K562 (cell line): ENCODE data around the gene KIF19. TPM values are rescaled to one million over a fixed set of nuclear protein-coding genes. Genes with fewer than 3 reads are reported as not detected.

Source experiments
- ATAC-seq: fragments of 200-7000 bp; cut with Tn5 transposase; 3 replicates; pipeline ENCODE4 v1.9.1; 2020; ENCODE audit warnings: moderate library complexity
- BruUV-seq: library from RNA; stranded (reverse); fragments of 400-500 nt; replicated peaks from 2 replicates; lab custom pipeline; 2021; lab: Mats Ljungman, UMichigan
- CTCF ChIA-PET: fragments of 300-600 bp; formaldehyde crosslinking; extraction: SDS; loops from one replicate; lab custom pipeline; 2021; ENCODE audit warnings: low intra/inter-chr PET ratio; lab: Yijun Ruan, JAX
- POLR2A ChIA-PET: fragments of 300-600, 350-650 bp; sonication (Branson Sonifier 250); formaldehyde crosslinking; extraction: SDS; loops from one replicate; lab custom pipeline; 2021; ENCODE audit warnings: antibody characterized with exemption, inconsistent platforms; lab: Yijun Ruan, JAX
- DNase-seq, 4 experiments: peaks; one replicate each; pipeline versions ENCODE4 v3.0.0 to v3.0.0-alpha.2; 2011 to 2018; ENCODE audit warnings: low spot score in 3 of 4, mixed read lengths in 3 of 4; ENCODE audit errors: extremely low read depth in 1 of 4
- FAIRE-seq: peaks from 2 replicates; lab custom pipeline; 2011; peaks lifted over from hg19 to GRCh38; lab: Jason Lieb, UNC
- H2AFZ ChIP-seq: 2 replicates; pipeline ENCODE4 v1.6.0; 2011; ENCODE audit warnings: low read depth, low read length, control low read depth, inconsistent platforms
- H3K27ac ChIP-seq: fragments of 200-600 bp; 3 replicates; pipeline ENCODE4 v1.8.0; 2011; ENCODE audit warnings: low read depth, mild to moderate bottlenecking, control low read depth, inconsistent platforms, low read length, moderate library complexity, mixed read lengths; ENCODE audit errors: extremely low read depth
- H3K27me3 ChIP-seq, 2 experiments: fragments of 300-600 bp in 1 of 2; 2 replicates in 1 of 2; 3 replicates in 1 of 2; pipeline versions ENCODE4 v1.6.0 to v1.8.0; 2011; ENCODE audit warnings: inconsistent platforms in 2 of 2, low read length in 2 of 2, mild to moderate bottlenecking in 1 of 2, mixed read lengths in 1 of 2, moderate library complexity in 1 of 2; ENCODE audit not compliant: control insufficient read depth in 2 of 2, insufficient read depth in 2 of 2
- H3K36me3 ChIP-seq: fragments of 300-600 bp; 3 replicates; pipeline ENCODE4 v1.8.0; 2011; ENCODE audit warnings: mild to moderate bottlenecking, low read length, inconsistent platforms; ENCODE audit not compliant: control insufficient read depth, insufficient read depth
- H3K4me1 ChIP-seq, 2 experiments: fragments of 200-600 bp in 1 of 2; replicated peaks in 1 of 2; 2 replicates in 1 of 2; 3 replicates in 1 of 2; pipeline versions ENCODE4 v1.5.1 to v1.8.0; 2011; ENCODE audit warnings: inconsistent platforms in 2 of 2, low read length in 2 of 2, mild to moderate bottlenecking in 1 of 2, mixed read lengths in 1 of 2, moderate library complexity in 1 of 2; ENCODE audit not compliant: control insufficient read depth in 2 of 2, insufficient read depth in 2 of 2
- H3K4me2 ChIP-seq: 2 replicates; pipeline ENCODE4 v1.6.1; 2011; ENCODE audit warnings: low read length, control low read depth, inconsistent platforms, mixed read lengths; ENCODE audit not compliant: insufficient read depth
- H3K4me3 ChIP-seq: fragments of 200-600 bp; sonication (generic), shearing (Covaris generic); 2 replicates; pipeline ENCODE4 v1.5.1; 2016; ENCODE audit warnings: control low read depth, inconsistent platforms
- H3K79me2 ChIP-seq: fragments of 200-600 bp; 3 replicates; pipeline ENCODE4 v1.8.0; 2011; ENCODE audit warnings: low read length, inconsistent platforms; ENCODE audit not compliant: control insufficient read depth, insufficient read depth
- H3K9ac ChIP-seq, 2 experiments: 2 replicates each; pipeline versions ENCODE4 v1.6.0 to v1.6.1; 2011; ENCODE audit warnings: low read depth in 2 of 2, low read length in 2 of 2, control low read depth in 1 of 2, inconsistent platforms in 1 of 2, mild to moderate bottlenecking in 1 of 2, mixed read lengths in 1 of 2; ENCODE audit not compliant: insufficient read depth in 1 of 2
- H3K9me1 ChIP-seq: one replicate; pipeline ENCODE4 v1.6.0; 2011; ENCODE audit warnings: inconsistent platforms, mild to moderate bottlenecking, low read length, moderate library complexity; ENCODE audit not compliant: control insufficient read depth, insufficient read depth
- H3K9me3 ChIP-seq: replicated peaks from 2 replicates; pipeline ENCODE4 v1.5.1; 2011; ENCODE audit warnings: low read depth, low read length, inconsistent platforms; ENCODE audit not compliant: control insufficient read depth, insufficient read depth
- H4K20me1 ChIP-seq: replicated peaks from 2 replicates; pipeline ENCODE4 v1.6.1; 2011; ENCODE audit warnings: low read length, inconsistent platforms, mixed read lengths; ENCODE audit not compliant: control insufficient read depth, insufficient read depth
- IRF1 ChIP-seq: sonication (generic); formaldehyde crosslinking; IDR thresholded peaks from 2 replicates; pipeline ENCODE4 v1.8.0; 2022; ENCODE audit warnings: missing genetic modification reagents, mild to moderate bottlenecking, borderline replicate concordance
- MAFK ChIP-seq: IDR thresholded peaks from 2 replicates; pipeline ENCODE4 v1.6.1; 2011; ENCODE audit warnings: low read length, improper control_type of control experiment
- RAD21 ChIP-seq, 2 experiments: fragments of 250-450 bp in 1 of 2; fragments of 450-650 bp in 1 of 2; sonication (Bioruptor Pico) in 1 of 2; formaldehyde crosslinking in 1 of 2; IDR thresholded peaks in 1 of 2; conservative IDR thresholded peaks in 1 of 2; 2 replicates each; pipeline versions ENCODE4 v1.4.0 to v1.8.0; 2020 to 2022; ENCODE audit warnings: mild to moderate bottlenecking in 2 of 2, moderate library complexity in 1 of 2
- REST ChIP-seq, 2 experiments: fragments of 450-650 bp; formaldehyde crosslinking in 1 of 2; IDR thresholded peaks; 2 replicates each; pipeline versions ENCODE4 v1.4.0 to v1.6.1; 2014 to 2020; ENCODE audit warnings: mild to moderate bottlenecking in 2 of 2, borderline replicate concordance in 1 of 2, low read depth in 1 of 2
- ZC3H8 ChIP-seq: fragments of 450-650 bp; IDR thresholded peaks from 2 replicates; pipeline ENCODE4 v1.6.1; 2017
- WGBS: fragments of 100-300 bp; shearing (Covaris generic); methylation state at CpG from one replicate; pipeline ENCODE4 v1.1.6; 2016; ENCODE audit warnings: low coverage, mixed read lengths; ENCODE audit not compliant: insufficient coverage; ENCODE audit errors: missing lambda C conversion rate; 5-methylcytosine and 5-hydroxymethylcytosine counted together
- in situ Hi-C: fragments of 300-500 bp; cut with MboI; formaldehyde crosslinking; loops from 4 replicates; pipeline ENCODE4 v1.15.0; 2018; ENCODE audit warnings: inconsistent platforms, mixed read lengths
- intact Hi-C: fragments of 100-400 bp; cut with micrococcal nuclease; formaldehyde crosslinking; loops from 2 replicates; pipeline ENCODE4 v1.14.2; 2022
- polyA plus RNA-seq, 8 experiments: library from polyadenylated mRNA; depleted of rRNA in 4 of 8; stranded (reverse) in 5 of 8; unstranded in 3 of 8; fragments of >200 nt; fragmentation: Nextera tagmentation in 2 of 8; fragmentation: Illumina TruSeq in 1 of 8; extraction: Ambion mirVana in 2 of 8; extraction: Trizol in 1 of 8; gene quantifications; 2 replicates each; pipeline versions ENCODE4 v1.2.1 to v1.2.3, GENCODE V29; 2011 to 2014; ENCODE audit warnings: inconsistent platforms in 1 of 8, missing spikeins in 1 of 8
- total RNA-seq, 7 experiments: library from RNA; depleted of rRNA in 6 of 7; stranded (reverse); fragments of >200 nt in 6 of 7; fragmentation: Illumina TruSeq in 2 of 7; extraction: Trizol in 2 of 7; gene quantifications; 2 replicates each; pipeline versions ENCODE4 v1.2.1 to v1.2.3, GENCODE V29; 2011 to 2021; ENCODE audit warnings: low replicate concordance in 1 of 7
- TF ChIP-seq, protein P1 (sequence below): fragments of 200-800 bp; sonication (Bioruptor generic); IDR thresholded peaks from 2 replicates; pipeline ENCODE4 v1.6.1; 2017; ENCODE audit warnings: missing genetic modification characterization, missing compliant biosample characterization

Gene KIF19
- total and polyA plus RNA-seq, 9 of the 15 experiments (the other 6 are each of a cell fraction or from before 2014, with no cell fraction given): 0.10 TPM; not detected in 8

DNA sequence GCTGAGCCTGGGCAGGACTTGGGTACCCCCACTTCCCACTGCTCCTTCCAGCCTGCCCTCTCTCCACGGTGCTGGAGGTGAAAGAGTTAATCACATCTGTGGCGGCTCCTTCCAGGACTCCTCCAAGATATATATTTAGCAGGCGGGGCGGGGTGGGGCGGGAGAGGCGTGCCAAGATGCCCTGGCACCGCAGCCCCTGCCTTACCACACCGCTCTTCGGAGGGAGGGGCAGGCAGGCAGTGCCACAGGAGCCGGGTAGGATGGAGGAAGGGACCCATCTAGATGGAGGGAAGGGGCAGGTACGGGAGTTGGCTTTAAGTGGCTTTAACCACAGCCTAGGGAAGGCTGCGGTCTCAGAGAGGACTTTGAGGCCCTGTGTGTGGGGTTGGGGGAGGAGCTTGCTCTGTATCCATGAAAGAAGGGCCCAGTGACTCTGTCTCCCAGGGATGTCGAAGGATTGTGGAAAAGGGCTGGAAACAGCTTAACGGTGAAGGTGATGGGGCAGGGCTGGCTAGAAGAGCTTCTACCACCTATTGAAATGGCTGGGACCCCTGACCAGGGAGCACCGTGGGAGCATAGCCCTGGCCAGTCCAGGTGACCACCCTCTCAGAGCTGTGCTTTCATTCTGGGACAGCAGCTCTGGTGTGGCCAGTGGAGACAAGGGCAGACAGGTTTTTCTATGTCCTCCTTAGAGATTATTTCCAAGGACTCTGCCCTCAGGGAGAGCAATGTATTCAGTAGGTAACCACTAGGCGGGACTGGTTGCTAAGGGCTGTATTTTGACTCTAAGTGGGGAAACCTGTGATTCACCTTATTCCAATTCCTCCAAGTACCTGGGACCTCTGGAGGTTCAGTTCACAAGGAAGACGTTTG is 54.3 kb downstream of the KIF19 start:
- 3% methylated on average over 17 of the region's 17 CpGs for whole genome bisulfite sequencing
- 0 out of 3 replicates have a peak, but pooled peaks have one; percentile 19 for ATAC-seq
- 0 out of 2 replicates have a peak, but pooled peaks have one; percentile 17 for TF ChIP-seq REST (IDR thresholded peaks at IDR 0.05; ENCODE audit: borderline replicate concordance)
- TF ChIP-seq REST (CRISPR knock-in tag; IDR thresholded peaks at IDR 0.05; ENCODE audit: low read depth): no peak
- TF ChIP-seq IRF1 (CRISPR knock-in tag): no peak
- TF ChIP-seq, protein P1, sequence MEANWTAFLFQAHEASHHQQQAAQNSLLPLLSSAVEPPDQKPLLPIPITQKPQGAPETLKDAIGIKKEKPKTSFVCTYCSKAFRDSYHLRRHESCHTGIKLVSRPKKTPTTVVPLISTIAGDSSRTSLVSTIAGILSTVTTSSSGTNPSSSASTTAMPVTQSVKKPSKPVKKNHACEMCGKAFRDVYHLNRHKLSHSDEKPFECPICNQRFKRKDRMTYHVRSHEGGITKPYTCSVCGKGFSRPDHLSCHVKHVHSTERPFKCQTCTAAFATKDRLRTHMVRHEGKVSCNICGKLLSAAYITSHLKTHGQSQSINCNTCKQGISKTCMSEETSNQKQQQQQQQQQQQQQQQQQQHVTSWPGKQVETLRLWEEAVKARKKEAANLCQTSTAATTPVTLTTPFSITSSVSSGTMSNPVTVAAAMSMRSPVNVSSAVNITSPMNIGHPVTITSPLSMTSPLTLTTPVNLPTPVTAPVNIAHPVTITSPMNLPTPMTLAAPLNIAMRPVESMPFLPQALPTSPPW (CRISPR knock-in tag): peak; percentile 4; the same call in 1 of the 2 replicates
- peak; percentile 27 to 57; a peak in 3 of 4 replicates for TF ChIP-seq RAD21 (CRISPR knock-in tag; conservative IDR thresholded peaks at IDR 0.05 in 1 of 2, IDR thresholded peaks at IDR 0.05 in 1 of 2)
- no peak for TF ChIP-seq ZC3H8
- no peak for TF ChIP-seq MAFK

More for the DNA sequence above, 54.3 kb downstream of the KIF19 start:
- DNase-seq (no peak), FAIRE-seq (peak; percentile 26)
- H3K79me2 ChIP-seq: no peaks in the 10 kb centered on the region
- H3K9me1 ChIP-seq: no peaks in the 10 kb centered on the region
- H3K27ac ChIP-seq: no peak overlapping the region
- no peaks in the 10 kb centered on the region for H3K36me3 ChIP-seq
- no peaks in the 10 kb centered on the region for H3K9me3 ChIP-seq
- H3K4me3 ChIP-seq: no peak overlapping the region
- ChIA-PET POLR2A (no interaction called here), CTCF (interaction anchor here (0.5 to 4.6 kb wide), 7 partner anchors 74 to 411 kb away, joined by 3 to 61 read pairs (median 5); no protein-coding TSS in a partner anchor)
- intact Hi-C loops (loop anchor here (2.0 kb wide), 1 partner anchor 112 kb away; no protein-coding TSS in a partner anchor), in situ Hi-C loops (no loop called here)
- 0 out of 4 replicates have a peak overlapping the region, but pooled peaks of 1 of the 2 experiments have one; percentile 13 for H3K9ac ChIP-seq
- peaks cover 17 to 46% of the 10 kb centered on the region in 2 experiments for H3K27me3 ChIP-seq
- H3K4me1 ChIP-seq: peaks cover 0 to 10% of the 10 kb centered on the region in 2 experiments; a peak in 4 of 5 replicates
- no peak overlapping the region for H3K4me2 ChIP-seq
- H2AFZ ChIP-seq: no peak overlapping the region
- no peaks in the 10 kb centered on the region for H4K20me1 ChIP-seq
- no TSS peak for BruUV-seq
